ENCODE measurements around the gene ZNF710. TPM values are rescaled to one million over a fixed set of nuclear protein-coding genes. Genes with fewer than 3 reads are reported as not detected.

The ZNF710 gene
- total RNA-seq, 1 experiment from 2014 or later, result 27.3 TPM

DNA sequence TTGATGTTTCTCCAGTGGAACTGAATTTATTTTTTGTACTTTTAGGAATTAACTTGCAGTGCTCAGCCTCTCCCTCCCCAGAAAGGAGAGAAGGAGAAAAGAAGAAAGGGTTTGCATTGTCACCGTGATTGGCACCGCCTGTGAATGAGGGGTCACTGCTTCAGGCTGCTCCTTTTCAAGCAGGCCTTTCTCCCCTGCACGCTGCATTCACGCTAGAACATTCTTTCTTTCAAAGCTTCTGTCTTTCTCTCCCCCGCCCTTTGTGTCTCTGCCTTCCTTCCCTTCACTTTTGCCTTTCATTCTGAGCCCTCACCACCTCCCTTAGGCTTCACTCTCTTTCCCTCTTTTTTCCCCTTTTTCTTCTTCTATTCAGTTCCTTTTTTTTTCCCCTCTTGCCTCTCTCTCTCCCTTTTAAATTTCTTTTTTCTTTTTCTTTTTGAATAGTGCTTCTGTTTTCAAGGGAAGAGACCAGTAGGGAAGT lies 42.4 kb downstream of the ZNF710 start:
- H3K27me3 ChIP-seq (replicated peaks; ENCODE audit: insufficient read depth, low read depth, low read length, poor library complexity), result no peaks in the 10 kb centered on the region
- TF ChIP-seq EZH2 (IDR thresholded peaks at IDR 0.05; ENCODE audit: borderline replicate concordance, low read depth, low read length, poor library complexity, severe bottlenecking), result no peak
- TF ChIP-seq, protein P1, sequence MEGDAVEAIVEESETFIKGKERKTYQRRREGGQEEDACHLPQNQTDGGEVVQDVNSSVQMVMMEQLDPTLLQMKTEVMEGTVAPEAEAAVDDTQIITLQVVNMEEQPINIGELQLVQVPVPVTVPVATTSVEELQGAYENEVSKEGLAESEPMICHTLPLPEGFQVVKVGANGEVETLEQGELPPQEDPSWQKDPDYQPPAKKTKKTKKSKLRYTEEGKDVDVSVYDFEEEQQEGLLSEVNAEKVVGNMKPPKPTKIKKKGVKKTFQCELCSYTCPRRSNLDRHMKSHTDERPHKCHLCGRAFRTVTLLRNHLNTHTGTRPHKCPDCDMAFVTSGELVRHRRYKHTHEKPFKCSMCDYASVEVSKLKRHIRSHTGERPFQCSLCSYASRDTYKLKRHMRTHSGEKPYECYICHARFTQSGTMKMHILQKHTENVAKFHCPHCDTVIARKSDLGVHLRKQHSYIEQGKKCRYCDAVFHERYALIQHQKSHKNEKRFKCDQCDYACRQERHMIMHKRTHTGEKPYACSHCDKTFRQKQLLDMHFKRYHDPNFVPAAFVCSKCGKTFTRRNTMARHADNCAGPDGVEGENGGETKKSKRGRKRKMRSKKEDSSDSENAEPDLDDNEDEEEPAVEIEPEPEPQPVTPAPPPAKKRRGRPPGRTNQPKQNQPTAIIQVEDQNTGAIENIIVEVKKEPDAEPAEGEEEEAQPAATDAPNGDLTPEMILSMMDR (conservative IDR thresholded peaks at IDR 0.05; ENCODE audit: low read depth, low read length), result no peak
- H3K9me3 ChIP-seq (ENCODE audit: low read depth, low read length, poor library complexity, severe bottlenecking), result no peaks in the 10 kb centered on the region
- intact Hi-C loops (cut with micrococcal nuclease; ENCODE audit: unreplicated experiment), result no loop called here
- H3K36me3 ChIP-seq (ENCODE audit: insufficient read depth, low read length, poor library complexity, severe bottlenecking), result no peaks in the 10 kb centered on the region
- DNase-seq (ENCODE audit: low spot score), result no peak
- no peak overlapping the region for H3K4me3 ChIP-seq (ENCODE audit: low read depth, low read length, poor library complexity, severe bottlenecking)
- no peaks in the 10 kb centered on the region for H3K4me1 ChIP-seq (ENCODE audit: insufficient read depth, low read length, poor library complexity, severe bottlenecking)
- BruUV-seq (replicated peaks), result no TSS peak
- POLR2A ChIA-PET (ENCODE audit: low non-redundant PET), result no interaction called here
- CTCF ChIA-PET, result no interaction called here
- no peak overlapping the region for H3K27ac ChIP-seq (ENCODE audit: low read depth, low read length, poor library complexity, severe bottlenecking)

DNA sequence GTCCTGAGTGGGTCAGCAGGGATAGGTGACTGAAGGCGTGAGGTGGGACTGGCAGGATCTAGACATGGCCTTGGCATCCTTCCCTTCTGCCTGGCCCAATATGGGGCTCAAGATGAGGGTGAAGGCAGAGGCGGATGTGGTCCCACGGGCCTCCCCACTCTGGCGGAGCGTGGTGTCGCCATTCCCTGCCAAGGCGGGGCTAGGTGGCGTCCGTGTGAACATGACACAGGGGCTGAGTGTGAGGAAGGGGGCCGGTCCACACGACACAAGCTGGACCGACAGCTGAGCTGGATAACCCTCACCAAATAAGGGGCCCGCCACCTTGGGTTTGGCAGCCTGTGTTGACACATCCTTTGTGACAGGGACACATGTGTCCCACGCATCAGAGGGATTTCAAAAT lies 43.1 kb downstream of the ZNF710 start:
- CTCF ChIA-PET, result no interaction called here
- no peak for DNase-seq (ENCODE audit: low spot score)
- no peak overlapping the region for H3K4me3 ChIP-seq (ENCODE audit: low read depth, low read length, poor library complexity, severe bottlenecking)
- no peak overlapping the region for H3K27ac ChIP-seq (ENCODE audit: low read depth, low read length, poor library complexity, severe bottlenecking)
- TF ChIP-seq, protein P1 (conservative IDR thresholded peaks at IDR 0.05; ENCODE audit: low read depth, low read length), result no peak
- no peak for TF ChIP-seq EZH2 (IDR thresholded peaks at IDR 0.05; ENCODE audit: borderline replicate concordance, low read depth, low read length, poor library complexity, severe bottlenecking)
- no peaks in the 10 kb centered on the region for H3K36me3 ChIP-seq (ENCODE audit: insufficient read depth, low read length, poor library complexity, severe bottlenecking)
- no TSS peak for BruUV-seq (replicated peaks)
- no peaks in the 10 kb centered on the region for H3K4me1 ChIP-seq (ENCODE audit: insufficient read depth, low read length, poor library complexity, severe bottlenecking)
- H3K27me3 ChIP-seq (replicated peaks; ENCODE audit: insufficient read depth, low read depth, low read length, poor library complexity), result no peaks in the 10 kb centered on the region
- H3K9me3 ChIP-seq (ENCODE audit: low read depth, low read length, poor library complexity, severe bottlenecking), result no peaks in the 10 kb centered on the region
- intact Hi-C loops (cut with micrococcal nuclease; ENCODE audit: unreplicated experiment), result no loop called here
- POLR2A ChIA-PET (ENCODE audit: low non-redundant PET), result no interaction called here

DNA sequence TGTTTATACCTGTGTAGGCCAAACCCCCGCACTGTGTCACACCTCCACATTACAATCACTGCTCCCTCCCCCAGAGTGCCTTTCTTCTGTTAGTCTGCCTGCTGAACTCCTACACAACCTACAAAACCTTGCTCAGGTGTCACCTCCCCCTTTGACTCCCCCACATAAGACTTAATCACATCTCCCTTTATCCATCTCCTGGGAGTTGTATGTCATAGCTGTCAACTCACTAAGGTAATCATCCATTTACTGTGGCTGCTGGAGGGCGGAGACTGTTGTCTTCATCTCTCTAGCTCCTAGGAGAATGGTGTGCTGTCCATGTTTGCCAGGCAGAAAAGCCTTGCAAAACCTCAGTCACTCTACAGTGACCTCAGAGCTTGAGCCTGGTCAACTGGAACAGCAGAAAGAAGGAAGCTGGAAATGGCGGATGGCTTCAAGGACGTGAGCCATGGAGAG lies 43.8 kb downstream of the ZNF710 start:
- ChIA-PET CTCF (no interaction called here), POLR2A (ENCODE audit: low non-redundant PET) (no interaction called here)
- no TSS peak for BruUV-seq (replicated peaks)
- Histone ChIP-seq H3K4me1 (ENCODE audit: insufficient read depth, low read length, poor library complexity, severe bottlenecking) (no peaks in the 10 kb centered on the region), H3K4me3 (ENCODE audit: low read depth, low read length, poor library complexity, severe bottlenecking) (no peak overlapping the region), H3K36me3 (ENCODE audit: insufficient read depth, low read length, poor library complexity, severe bottlenecking) (no peaks in the 10 kb centered on the region), H3K27me3 (replicated peaks; ENCODE audit: insufficient read depth, low read depth, low read length, poor library complexity) (no peaks in the 10 kb centered on the region), H3K9me3 (ENCODE audit: low read depth, low read length, poor library complexity, severe bottlenecking) (no peaks in the 10 kb centered on the region), H3K27ac (ENCODE audit: low read depth, low read length, poor library complexity, severe bottlenecking) (no peak overlapping the region)
- intact Hi-C loops (cut with micrococcal nuclease; ENCODE audit: unreplicated experiment), result no loop called here
- no peak for DNase-seq (ENCODE audit: low spot score)
- TF ChIP-seq EZH2 (IDR thresholded peaks at IDR 0.05; ENCODE audit: borderline replicate concordance, low read depth, low read length, poor library complexity, severe bottlenecking), result no peak
- TF ChIP-seq, protein P1 (conservative IDR thresholded peaks at IDR 0.05; ENCODE audit: low read depth, low read length), result no peak

All from A673 (cell line).